ENCODE data around the gene EPS8L1.

Gene EPS8L1

GRCh38 chr19:55080968-55081769, 5.5 kb downstream of the EPS8L1 start:
- H3K4me3 ChIP-seq (ENCODE audit: low read length) = peak overlapping the region; percentile 45
- DNase-seq (ENCODE audit: low read depth) = peak; percentile 36
- TF ChIP-seq, protein P1, sequence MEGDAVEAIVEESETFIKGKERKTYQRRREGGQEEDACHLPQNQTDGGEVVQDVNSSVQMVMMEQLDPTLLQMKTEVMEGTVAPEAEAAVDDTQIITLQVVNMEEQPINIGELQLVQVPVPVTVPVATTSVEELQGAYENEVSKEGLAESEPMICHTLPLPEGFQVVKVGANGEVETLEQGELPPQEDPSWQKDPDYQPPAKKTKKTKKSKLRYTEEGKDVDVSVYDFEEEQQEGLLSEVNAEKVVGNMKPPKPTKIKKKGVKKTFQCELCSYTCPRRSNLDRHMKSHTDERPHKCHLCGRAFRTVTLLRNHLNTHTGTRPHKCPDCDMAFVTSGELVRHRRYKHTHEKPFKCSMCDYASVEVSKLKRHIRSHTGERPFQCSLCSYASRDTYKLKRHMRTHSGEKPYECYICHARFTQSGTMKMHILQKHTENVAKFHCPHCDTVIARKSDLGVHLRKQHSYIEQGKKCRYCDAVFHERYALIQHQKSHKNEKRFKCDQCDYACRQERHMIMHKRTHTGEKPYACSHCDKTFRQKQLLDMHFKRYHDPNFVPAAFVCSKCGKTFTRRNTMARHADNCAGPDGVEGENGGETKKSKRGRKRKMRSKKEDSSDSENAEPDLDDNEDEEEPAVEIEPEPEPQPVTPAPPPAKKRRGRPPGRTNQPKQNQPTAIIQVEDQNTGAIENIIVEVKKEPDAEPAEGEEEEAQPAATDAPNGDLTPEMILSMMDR (conservative IDR thresholded peaks at IDR 0.05; ENCODE audit: low read length) = no peak

GRCh38 chr19:55081770-55082019, 6.0 kb downstream of the EPS8L1 start:
- H3K4me3 ChIP-seq (ENCODE audit: low read length) = no peak overlapping the region
- DNase-seq (ENCODE audit: low read depth) = no peak
- TF ChIP-seq, protein P1 (conservative IDR thresholded peaks at IDR 0.05; ENCODE audit: low read length) = no peak

GRCh38 chr19:55082020-55082851, 6.6 kb downstream of the EPS8L1 start:
- no peak for DNase-seq (ENCODE audit: low read depth)
- H3K4me3 ChIP-seq (ENCODE audit: low read length) = no peak overlapping the region
- TF ChIP-seq, protein P1 (conservative IDR thresholded peaks at IDR 0.05; ENCODE audit: low read length) = no peak

GRCh38 chr19:55083004-55083850, 7.6 kb downstream of the EPS8L1 start:
- TF ChIP-seq, protein P1 (conservative IDR thresholded peaks at IDR 0.05; ENCODE audit: low read length) = no peak
- no peak for DNase-seq (ENCODE audit: low read depth)

GRCh38 chr19:55084416-55084815, 8.7 kb downstream of the EPS8L1 start:
- no peak for DNase-seq (ENCODE audit: low read depth)
- TF ChIP-seq, protein P1 (conservative IDR thresholded peaks at IDR 0.05; ENCODE audit: low read length) = no peak
- H3K4me3 ChIP-seq (ENCODE audit: low read length) = no peak overlapping the region

More at GRCh38 chr19:55083004-55083850, 7.6 kb downstream of the EPS8L1 start:
- no peak overlapping the region for H3K4me3 ChIP-seq (ENCODE audit: low read length)

DNA sequence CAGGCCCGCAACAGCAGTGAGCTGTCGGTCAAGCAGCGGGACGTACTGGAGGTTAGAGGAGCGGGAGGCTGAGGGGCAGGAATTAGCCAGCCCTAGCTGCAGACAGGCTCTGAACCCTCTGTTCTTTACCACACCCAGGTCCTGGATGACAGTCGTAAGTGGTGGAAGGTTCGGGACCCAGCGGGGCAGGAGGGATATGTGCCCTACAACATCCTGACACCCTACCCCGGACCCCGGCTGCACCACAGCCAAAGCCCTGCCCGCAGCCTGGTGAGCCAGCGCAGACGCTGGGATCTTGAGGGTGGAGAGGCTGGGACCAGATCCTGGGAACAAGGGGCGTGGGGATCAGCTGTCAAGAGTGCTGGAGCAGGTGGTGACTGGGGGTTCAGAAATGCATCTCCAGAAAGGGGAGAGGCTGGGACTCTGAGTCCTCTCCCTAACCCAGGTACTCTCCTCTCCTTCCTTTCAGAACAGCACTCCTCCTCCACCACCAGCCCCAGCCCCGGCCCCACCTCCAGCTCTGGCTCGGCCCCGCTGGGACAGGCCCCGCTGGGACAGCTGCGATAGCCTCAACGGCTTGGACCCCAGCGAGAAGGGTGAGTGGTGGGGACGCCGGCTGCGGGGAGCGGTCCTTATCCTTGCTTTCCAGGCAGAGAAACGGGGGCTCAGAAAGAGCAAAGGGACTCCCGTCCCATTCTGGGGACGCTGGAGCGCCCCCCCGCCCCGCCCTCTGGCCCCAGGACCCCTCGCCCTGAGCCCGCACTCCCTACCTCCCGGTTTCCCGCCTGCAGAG, 10.4 kb downstream of the EPS8L1 start:
- TF ChIP-seq, protein P1 (conservative IDR thresholded peaks at IDR 0.05; ENCODE audit: low read length) = no peak
- no peak overlapping the region; the same call in 1 of the 2 replicates for H3K4me3 ChIP-seq (ENCODE audit: low read length)
- DNase-seq (ENCODE audit: low read depth) = no peak

Data from AG10803 (cell line).